HL-60 (cell line): ENCODE data around the gene DSE.

Experiments used
- POLR2AphosphoS5 ChIP-seq: IDR thresholded peaks from 2 replicates; pipeline ENCODE4 v1.6.1; 2012; ENCODE audit warnings: low read depth
- SPI1 ChIP-seq: IDR thresholded peaks from 2 replicates; pipeline ENCODE4 v1.6.1; 2012; ENCODE audit warnings: low read depth, mild to moderate bottlenecking, borderline replicate concordance
- TF ChIP-seq, protein P1 (sequence below): IDR thresholded peaks from one replicate; pipeline ENCODE4 v1.5.1; 2011; ENCODE audit warnings: low read length, control low read depth, inconsistent platforms; ENCODE audit not compliant: insufficient read depth
- TF ChIP-seq, protein P2 (sequence below): IDR thresholded peaks from 2 replicates; pipeline ENCODE4 v1.6.1; 2012; ENCODE audit warnings: low read depth; ENCODE audit not compliant: insufficient replicate concordance

- TF ChIP-seq, protein P1, sequence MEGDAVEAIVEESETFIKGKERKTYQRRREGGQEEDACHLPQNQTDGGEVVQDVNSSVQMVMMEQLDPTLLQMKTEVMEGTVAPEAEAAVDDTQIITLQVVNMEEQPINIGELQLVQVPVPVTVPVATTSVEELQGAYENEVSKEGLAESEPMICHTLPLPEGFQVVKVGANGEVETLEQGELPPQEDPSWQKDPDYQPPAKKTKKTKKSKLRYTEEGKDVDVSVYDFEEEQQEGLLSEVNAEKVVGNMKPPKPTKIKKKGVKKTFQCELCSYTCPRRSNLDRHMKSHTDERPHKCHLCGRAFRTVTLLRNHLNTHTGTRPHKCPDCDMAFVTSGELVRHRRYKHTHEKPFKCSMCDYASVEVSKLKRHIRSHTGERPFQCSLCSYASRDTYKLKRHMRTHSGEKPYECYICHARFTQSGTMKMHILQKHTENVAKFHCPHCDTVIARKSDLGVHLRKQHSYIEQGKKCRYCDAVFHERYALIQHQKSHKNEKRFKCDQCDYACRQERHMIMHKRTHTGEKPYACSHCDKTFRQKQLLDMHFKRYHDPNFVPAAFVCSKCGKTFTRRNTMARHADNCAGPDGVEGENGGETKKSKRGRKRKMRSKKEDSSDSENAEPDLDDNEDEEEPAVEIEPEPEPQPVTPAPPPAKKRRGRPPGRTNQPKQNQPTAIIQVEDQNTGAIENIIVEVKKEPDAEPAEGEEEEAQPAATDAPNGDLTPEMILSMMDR = no peak
- TF ChIP-seq POLR2AphosphoS5 (no peak), SPI1 (no peak)
- TF ChIP-seq, protein P2, sequence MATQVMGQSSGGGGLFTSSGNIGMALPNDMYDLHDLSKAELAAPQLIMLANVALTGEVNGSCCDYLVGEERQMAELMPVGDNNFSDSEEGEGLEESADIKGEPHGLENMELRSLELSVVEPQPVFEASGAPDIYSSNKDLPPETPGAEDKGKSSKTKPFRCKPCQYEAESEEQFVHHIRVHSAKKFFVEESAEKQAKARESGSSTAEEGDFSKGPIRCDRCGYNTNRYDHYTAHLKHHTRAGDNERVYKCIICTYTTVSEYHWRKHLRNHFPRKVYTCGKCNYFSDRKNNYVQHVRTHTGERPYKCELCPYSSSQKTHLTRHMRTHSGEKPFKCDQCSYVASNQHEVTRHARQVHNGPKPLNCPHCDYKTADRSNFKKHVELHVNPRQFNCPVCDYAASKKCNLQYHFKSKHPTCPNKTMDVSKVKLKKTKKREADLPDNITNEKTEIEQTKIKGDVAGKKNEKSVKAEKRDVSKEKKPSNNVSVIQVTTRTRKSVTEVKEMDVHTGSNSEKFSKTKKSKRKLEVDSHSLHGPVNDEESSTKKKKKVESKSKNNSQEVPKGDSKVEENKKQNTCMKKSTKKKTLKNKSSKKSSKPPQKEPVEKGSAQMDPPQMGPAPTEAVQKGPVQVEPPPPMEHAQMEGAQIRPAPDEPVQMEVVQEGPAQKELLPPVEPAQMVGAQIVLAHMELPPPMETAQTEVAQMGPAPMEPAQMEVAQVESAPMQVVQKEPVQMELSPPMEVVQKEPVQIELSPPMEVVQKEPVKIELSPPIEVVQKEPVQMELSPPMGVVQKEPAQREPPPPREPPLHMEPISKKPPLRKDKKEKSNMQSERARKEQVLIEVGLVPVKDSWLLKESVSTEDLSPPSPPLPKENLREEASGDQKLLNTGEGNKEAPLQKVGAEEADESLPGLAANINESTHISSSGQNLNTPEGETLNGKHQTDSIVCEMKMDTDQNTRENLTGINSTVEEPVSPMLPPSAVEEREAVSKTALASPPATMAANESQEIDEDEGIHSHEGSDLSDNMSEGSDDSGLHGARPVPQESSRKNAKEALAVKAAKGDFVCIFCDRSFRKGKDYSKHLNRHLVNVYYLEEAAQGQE = no peak
Observed at GRCh38 chr6:116384727-116385458, 14.1 kb downstream of the DSE start.
